ENCODE measurements around the gene SLC7A4. TPM values are rescaled to one million over a fixed set of nuclear protein-coding genes. Genes with fewer than 3 reads are reported as not detected.
A peak's percentile ranks its signal among the peaks of the same experiment; 100 is the strongest.

The SLC7A4 gene
- total RNA-seq, 4 donors from 2014 or later = 0.64 to 4.1 TPM; not detected in 2

GRCh38 chr22:20979940-20980453 lies 52.4 kb downstream of the SLC7A4 start:
- in situ Hi-C loops (cut with MboI; ENCODE audit: low pct_ligation_motif_present in 1 of 4, low pct_unique_long_range_greater_than_20kb in 1 of 4, low sequenced_read_pairs in 3 of 4) = no loop called here
- no peak for DNase-seq
- 49% methylated on average over 13 of the region's 13 CpGs; no CpG with 5 or more reads in 1 of the 2 donors for WGBS, 2 donors (ENCODE audit: low coverage in 1 of 2)
- Histone ChIP-seq H3K27ac (peak overlapping the region in 3 of 4 donors; percentile 18 to 94 (median 60)), H3K4me1 (peaks cover 17 to 38% (median 30%) of the 10 kb centered on the region in 4 donors), H3K4me3 (peak overlapping the region in 1 of 4 donors; percentile 31), H3K9me3 (no peaks in the 10 kb centered on the region), H3K27me3 (no peaks in the 10 kb centered on the region), H3K36me3 (no peaks in the 10 kb centered on the region)
- intact Hi-C loops (cut with DNase I; ENCODE audit: low total_unique reads) = no loop called here
- no peak for TF ChIP-seq EP300 (IDR thresholded peaks at IDR 0.05; ENCODE audit: low read depth)

- peak overlapping the region in 3 of 4 donors; percentile 18 to 94 (median 60) for H3K27ac ChIP-seq
- in situ Hi-C loops (cut with MboI; ENCODE audit: low pct_ligation_motif_present in 1 of 4, low pct_unique_long_range_greater_than_20kb in 1 of 4, low sequenced_read_pairs in 3 of 4) = no loop called here
Measured at GRCh38 chr22:20979243-20979809, 53.0 kb downstream of the SLC7A4 start.

More at GRCh38 chr22:20979243-20979809, 53.0 kb downstream of the SLC7A4 start:
- peak overlapping the region in 1 of 4 donors; percentile 31 for H3K4me3 ChIP-seq
- H3K27me3 ChIP-seq = no peaks in the 10 kb centered on the region
- no peak for TF ChIP-seq CTCF (IDR thresholded peaks at IDR 0.05)
- peak in 2 of 3 donors; percentile 9 to 51 for TF ChIP-seq POLR2AphosphoS5 (IDR thresholded peaks at IDR 0.05)
- peak; percentile 35 for TF ChIP-seq POLR2A (IDR thresholded peaks at IDR 0.05)
- no peaks in the 10 kb centered on the region for H3K9me3 ChIP-seq
- 28 to 67% methylated on average over 5 to 36 of the region's 39 CpGs for WGBS, 2 donors (ENCODE audit: low coverage in 1 of 2)
- DNase-seq = peak; percentile 81
- no peaks in the 10 kb centered on the region for H3K36me3 ChIP-seq
- intact Hi-C loops (cut with DNase I; ENCODE audit: low total_unique reads) = no loop called here
- H3K4me1 ChIP-seq = peaks cover 17 to 38% (median 30%) of the 10 kb centered on the region in 4 donors

Small RNA genes within 50 kb of the gene (small RNA-seq; reads per million reads assigned to genes)
- 0 reads per million in 4 donors for gene MIR649

Other genes with a start within 250 kb of the SLC7A4 start
- 100 to 1,000 TPM in 2 of 4 donors, 10 to 100 TPM in 2; 90.8 to 126 (median 109) TPM for gene PI4KA, start 173.8 kb downstream of the SLC7A4 start, total RNA-seq
- gene SNAP29, start 173.6 kb downstream of the SLC7A4 start, total RNA-seq = 10 to 100 TPM in 3 of 4 donors, 1 to 10 TPM in 1; 8.0 to 25.5 (median 20.3) TPM
- 10 to 100 TPM; 37.0 to 56.7 (median 48.6) TPM for gene CRKL, start 115.2 kb downstream of the SLC7A4 start, total RNA-seq
- 100 to 1,000 TPM; 112 to 150 (median 126) TPM for gene AIFM3, start 65.3 kb downstream of the SLC7A4 start, total RNA-seq
- 10 to 100 TPM; 40.2 to 90.5 (median 59.3) TPM for gene LZTR1, start 50.3 kb downstream of the SLC7A4 start, total RNA-seq
- 10 to 100 TPM; 27.0 to 51.5 (median 32.7) TPM for gene THAP7, start 30.4 kb downstream of the SLC7A4 start, total RNA-seq
- 1 to 10 TPM in 1 of 4 donors, under 1 TPM in 2, not detected in 1; 0.40 to 1.7 (median 0.82) TPM for gene P2RX6, start 17.4 kb downstream of the SLC7A4 start, total RNA-seq
- gene LRRC74B, start 13.4 kb upstream of the SLC7A4 start, total RNA-seq = not detected

All from transverse colon (tissue), 4 donors.